HG03060 (cell line): ENCODE results near the gene PTPRN2.
"Not testable (repeated sequence)": the region's sequence is repeated elsewhere in the genome, so short reads cannot be mapped to it uniquely, and the experiment has no call there.

ENCODE experiments used
- ATAC-seq: cut with Tn5 transposase; IDR thresholded peaks from one replicate; pipeline ENCODE4 v1.9.1; 2021; ENCODE audit warnings: low read depth, moderate number of reproducible peaks; ENCODE audit not compliant: unreplicated experiment

PTPRN2 gene

GRCh38 chr7:157495594-157495993 lies 1092.0 kb downstream of the PTPRN2 start:
- ATAC-seq: no peak

GRCh38 chr7:157495177-157495553 lies 1092.5 kb downstream of the PTPRN2 start:
- ATAC-seq: no peak

- no peak for ATAC-seq
These were observed 1093.0 kb downstream of the PTPRN2 start for GRCh38 chr7:157494506-157495176.

GRCh38 chr7:157493776-157494175 lies 1093.8 kb downstream of the PTPRN2 start:
- no peak for ATAC-seq

- ATAC-seq: no peak
These were observed 1094.6 kb downstream of the PTPRN2 start for GRCh38 chr7:157493017-157493416.

GRCh38 chr7:157490465-157490912 lies 1097.1 kb downstream of the PTPRN2 start:
- no peak for ATAC-seq

GRCh38 chr7:157489870-157490269 lies 1097.8 kb downstream of the PTPRN2 start:
- not testable (repeated sequence) for ATAC-seq
